Stimulated activated CD8-positive, alpha-beta memory T cell treated with anti-CD3 and anti-CD28 coated beads, Interleukin-12 subunit alpha, Interleukin-12 subunit beta, amount 100 ng/mL, for 1 hour (primary cell): ENCODE measurements around the gene COQ8B.
"Not testable (repeated sequence)": the region's sequence is repeated elsewhere in the genome, so short reads cannot be mapped to it uniquely, and the experiment has no call there.

Experiments used
- DNase-seq: peaks from one replicate; pipeline ENCODE4 v3.0.0-alpha.2; 2020; ENCODE audit warnings: low read depth

The COQ8B gene

DNA sequence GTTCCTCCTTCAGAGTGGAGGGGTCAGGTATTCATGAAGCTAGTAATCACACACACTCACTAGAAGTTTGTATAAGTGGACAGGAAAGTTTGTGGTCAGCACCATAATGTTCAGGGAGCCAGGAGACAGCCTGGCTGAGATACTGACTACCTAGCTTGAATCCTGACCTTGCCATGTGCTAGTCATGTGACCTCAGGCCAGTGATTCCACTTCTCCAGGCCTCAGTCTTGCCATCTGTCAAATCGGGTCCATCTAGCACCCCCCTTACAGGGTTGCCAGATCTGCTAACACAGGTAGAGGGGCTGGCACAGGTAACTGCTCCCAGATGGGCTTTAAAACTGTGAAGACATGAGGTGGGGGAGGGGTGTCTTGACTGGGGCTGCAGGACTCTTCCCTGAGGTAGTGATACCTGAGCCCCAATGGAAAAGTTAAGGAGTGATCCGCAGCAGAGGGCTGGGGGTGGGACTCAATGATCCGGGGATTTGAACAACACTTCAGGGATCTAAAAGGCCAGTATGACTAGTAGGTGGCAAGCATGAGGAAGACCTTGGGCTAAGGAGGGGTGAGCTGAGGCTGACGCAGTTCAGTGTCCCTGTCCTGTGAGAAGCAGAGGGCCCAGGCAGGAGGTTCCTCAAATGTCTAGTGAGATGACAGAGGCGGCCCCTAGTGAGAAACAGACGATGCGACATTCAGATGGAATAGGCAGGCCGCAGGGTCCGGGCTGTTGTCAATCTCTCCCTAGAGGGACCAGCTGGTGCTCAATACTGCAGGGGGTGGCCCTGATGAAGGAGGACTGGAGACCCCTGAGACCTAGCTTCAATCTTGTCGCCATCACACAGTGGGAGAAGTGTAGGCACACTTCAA is 25.1 kb upstream of the COQ8B start:
- DNase-seq = no peak

DNA sequence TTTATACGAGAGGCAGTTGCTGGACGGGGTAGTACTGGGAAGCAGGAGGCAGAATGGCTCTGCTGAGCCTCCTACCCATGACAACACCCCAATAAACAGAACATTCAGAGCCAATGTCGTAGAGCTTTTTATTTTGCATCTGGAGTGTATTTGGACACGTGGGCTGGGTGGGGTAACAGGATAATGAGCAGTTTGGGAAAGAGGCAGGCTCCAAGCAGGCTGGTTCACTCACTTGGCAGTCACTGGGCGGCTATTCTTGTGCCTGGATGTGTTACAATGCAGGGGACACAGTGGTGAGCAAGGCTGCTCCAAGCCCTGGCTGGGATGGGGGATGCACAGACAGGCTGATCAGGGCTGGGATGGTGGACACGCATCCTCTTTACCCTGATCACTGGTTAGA is 24.1 kb upstream of the COQ8B start:
- no peak for DNase-seq

DNA sequence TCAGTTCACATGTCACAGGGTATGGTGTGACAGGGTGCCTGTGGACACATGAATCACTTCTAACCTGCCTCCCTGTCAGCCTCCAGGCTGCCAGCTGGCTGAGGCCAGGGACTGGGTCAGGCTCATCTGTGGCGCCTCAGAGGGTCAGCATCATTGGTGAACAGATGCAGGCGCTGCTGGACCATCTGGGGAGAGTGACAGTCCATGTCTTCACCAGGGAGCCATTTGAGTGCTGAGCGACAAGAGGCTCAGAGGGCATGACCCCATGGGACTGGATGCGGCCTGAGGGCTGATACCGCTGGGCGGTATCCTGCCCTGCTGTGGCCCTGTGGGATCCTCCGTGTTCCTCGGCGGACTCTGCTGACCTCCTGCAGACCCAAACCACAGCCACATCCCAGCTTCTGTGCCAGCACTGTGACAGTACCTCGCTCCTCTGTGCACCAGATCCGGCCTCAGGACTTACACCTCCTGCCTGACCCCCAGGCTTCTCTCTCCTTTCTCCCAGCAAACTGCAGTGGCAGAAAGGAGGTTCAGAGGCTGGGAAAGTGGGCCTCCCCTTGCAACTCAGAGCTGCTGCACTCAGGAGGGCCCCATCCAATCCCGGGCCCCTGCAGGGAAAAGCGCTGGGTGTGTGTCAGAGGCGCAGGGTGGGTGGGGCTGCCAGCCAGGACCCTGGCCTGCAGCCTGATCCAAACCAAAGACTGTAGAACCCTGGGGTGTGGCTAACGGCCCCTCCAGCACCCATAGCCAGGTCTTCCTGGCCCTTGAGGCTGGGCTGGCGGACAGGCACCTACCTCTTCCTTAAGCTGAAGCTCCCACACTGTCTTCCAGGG is 23.4 kb upstream of the COQ8B start:
- no peak for DNase-seq

DNA sequence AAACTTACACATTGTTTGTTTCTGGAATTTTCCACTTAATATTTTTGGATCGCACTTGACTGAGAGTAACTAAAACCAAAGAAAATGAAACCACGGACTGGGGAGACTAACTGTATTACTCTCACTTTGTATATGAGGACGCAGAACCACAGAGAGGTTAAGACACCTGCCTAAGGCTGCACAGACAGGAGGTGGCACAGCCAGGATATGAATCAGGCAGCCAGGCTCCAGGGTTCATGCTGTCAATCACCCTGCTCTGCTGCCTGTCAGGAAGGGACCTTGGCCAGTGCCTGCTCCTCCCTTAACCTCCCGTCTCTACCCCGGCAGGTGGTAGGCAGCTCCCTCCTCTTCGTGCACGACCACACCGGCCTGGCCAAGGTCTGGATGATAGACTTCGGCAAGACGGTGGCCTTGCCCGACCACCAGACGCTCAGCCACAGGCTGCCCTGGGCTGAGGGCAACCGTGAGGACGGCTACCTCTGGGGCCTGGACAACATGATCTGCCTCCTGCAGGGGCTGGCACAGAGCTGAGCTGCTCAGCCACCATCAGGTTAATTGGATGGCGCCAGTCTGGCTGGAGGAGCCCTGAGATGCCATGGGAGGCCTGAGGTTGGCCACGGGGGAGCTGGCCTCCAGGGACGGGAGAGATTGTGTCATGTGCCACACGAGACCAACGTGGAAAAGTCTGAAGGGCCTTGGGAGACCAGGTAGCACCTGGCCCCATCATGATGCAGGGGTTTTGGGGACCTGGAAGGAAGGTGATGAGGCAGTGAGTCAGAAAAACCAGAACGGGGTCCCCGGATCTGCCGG is 22.5 kb upstream of the COQ8B start:
- no peak for DNase-seq

DNA sequence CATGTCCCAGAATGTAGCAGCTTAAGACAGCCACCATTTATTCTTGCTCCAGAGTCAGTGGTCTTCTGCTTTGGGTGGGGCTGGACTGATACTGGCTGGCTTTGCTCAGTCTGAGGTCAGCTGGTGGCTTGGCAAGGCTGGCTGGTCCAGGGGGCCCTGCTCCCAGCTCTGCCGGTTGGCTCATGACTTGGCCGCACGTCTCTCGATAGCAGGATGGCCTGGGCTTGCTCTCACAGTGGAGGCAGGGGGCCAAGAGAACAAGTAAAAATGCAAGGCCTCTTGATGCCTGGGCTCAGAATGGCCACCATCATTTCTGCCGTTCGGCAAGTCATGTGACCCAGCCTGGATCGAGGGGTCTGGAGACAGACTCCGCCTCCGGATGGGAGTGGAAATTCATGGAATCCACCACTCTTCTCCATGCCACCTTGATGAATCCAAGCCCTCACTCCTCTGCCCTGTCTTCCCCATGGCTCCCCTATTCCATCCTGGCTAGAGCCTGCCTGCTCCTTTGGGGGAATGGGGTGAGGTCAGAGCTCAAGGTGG is 20.5 kb upstream of the COQ8B start:
- DNase-seq = no peak

DNA sequence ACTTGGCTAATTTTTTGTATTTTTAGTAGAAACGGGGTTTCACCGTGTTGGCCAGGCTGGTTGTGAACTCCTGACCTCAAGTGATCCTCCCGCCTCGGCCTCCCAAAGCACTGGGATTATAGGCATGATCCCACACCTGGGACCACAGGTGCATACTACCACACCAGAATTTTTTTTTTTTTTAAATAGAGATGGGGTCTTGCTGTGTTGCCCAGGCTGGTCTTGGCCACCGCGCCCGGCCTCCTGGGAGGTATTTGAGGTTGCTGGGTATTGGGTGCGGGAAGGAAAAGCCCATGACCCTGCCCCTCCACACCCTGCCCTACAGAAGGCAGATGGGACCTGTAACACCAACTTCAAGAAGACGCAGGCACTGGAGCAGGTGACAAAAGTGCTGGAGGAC is 20.0 kb upstream of the COQ8B start:
- DNase-seq = no peak

DNA sequence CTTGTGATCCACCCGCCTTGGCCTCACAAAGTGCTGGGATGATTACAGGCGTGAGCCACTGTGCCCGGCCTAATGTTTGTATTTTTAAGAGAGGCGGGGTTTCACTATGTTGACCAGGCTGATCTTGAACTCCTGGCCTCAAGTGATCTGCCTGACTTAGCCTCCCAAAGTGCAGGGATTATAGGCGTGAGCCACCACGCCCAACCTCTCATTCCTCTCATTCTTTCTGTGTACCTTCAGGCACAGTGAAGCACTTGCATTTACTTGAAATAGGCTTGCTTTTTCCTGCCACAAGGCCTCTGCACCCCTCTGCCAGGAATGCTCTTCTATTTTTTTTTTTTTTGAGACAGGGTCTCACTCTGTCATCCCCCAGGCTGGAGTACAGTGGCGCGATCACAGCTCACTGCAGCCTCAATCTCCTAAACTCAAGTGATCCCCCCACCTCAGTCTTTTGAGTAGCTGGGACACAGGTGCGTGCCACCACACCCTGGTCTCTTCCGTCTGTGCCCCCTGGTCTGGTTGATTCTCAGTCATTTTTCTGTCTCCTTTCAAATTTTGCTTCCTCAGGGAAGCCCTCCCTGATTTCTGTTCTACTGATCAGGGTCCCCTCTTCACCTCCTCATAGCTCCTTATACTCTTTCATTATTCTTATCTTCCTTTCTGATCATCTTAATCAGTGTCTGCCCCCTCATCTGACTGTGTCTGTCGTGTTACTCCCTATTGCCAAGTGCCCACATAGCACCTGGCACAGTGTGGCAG is 18.5 kb upstream of the COQ8B start:
- DNase-seq = no peak

DNA sequence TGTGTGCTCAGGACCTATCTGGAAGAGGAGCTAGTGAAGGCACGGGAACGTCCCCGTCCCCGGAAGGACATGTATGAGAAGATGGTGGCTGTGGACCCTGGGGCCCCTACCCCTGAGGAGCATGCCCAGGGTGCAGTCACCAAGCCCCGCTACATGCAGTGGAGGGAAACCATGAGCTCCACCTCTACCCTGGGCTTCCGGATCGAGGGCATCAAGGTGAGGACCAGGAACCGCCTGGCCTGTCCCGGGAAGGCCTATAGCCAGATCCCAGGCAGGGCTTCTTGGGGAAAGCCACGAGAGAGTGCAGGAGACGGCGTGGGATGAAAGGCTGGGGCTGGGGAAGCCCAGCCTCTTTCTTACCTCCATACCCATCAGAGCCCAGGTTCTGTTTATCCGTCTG is 16.5 kb upstream of the COQ8B start:
- no peak for DNase-seq

DNA sequence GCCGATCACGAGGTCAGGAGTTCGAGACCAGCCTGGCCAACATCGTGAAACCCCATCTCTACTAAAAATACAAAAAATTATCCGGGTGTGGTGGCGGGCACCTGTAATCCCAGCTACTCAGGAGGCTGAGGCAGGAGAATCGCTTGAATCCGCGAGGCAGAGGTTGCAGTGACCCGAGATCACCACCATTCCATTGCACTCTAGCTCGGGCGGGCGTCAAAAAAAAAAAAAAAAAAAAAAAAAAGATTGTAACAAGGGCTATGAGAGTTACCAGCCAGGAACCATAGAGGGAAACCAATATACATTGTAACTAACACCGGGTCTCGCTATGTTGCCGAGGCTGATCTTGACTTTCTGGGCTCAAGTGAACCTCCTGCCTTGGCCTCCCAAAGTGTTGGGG is 15.6 kb upstream of the COQ8B start:
- DNase-seq = not testable (repeated sequence)

DNA sequence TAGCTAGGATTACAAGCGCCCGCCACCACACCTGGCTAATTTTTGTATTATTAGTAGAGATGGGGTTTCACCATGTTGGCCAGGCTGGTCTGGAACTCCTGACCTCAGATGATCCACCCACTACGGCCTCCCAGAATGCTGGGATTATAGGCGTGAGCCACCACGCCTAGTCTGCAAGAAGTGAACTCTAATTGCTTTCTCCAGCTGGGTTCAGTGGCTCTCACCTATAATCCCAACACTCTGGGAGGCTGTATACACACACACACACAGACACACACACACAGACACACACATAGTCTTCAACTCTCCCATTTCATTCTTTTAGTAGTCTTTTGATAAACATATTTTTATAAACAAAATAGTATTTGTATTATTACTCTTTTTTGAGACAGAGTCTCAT is 13.4 kb upstream of the COQ8B start:
- not testable (repeated sequence) for DNase-seq

DNA sequence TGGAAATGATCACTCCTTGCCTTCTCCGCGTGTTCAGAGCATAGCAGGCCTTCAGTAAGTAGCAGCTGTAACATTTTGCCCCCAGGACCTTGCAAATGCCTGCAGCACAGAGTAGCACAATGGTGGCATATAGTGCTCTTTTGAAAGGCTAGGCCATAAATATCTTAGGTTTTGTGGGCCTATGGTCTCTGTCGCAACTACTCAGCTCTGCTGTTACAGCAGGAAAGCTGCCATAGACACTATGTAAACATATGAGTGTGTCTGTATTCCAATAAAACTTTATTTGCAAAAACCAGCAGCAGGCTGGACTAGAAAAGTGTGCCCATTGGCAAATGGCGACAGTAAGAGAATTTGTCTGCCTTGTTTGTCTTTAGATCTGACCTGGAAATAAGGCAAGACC is 9.6 kb upstream of the COQ8B start:
- no peak for DNase-seq

DNA sequence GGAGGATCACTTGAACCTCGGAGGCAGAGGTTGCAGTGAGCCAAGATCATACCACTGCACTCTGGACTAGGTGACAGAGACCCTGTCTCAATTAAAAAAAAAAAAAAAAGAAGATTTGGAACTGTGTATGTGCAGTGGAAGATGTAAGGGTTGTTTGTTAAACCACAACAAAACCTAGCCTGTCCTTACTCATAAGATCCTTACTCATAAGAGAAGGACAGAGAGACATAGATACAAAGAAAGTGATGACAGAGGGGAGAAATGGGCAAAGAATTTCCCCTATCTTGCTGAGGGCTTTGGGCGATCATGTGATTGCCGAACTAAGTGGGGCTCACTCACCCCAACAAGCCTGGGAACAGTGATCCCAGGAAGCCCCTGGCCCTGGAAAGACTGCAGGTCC is 8.2 kb upstream of the COQ8B start:
- no peak for DNase-seq

DNA sequence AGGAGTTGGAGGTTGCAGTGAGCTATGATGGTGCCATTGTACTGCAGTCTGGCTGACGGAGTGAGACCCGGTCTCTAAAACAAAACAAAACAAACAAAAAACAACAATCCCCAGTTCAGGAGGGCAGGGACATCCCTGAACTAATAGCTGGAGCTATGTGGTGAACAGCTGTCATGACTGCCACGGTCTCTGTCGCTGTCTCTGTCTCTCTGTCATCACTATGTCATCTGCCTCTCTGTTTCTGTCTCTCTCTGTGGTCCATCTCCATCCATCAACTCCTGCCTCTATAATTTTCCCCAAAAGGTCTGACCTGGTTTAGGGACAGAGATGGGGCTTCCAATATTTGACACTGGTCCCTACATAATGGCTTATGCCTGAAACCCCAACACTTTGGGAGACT is 7.6 kb upstream of the COQ8B start:
- DNase-seq = no peak

DNA sequence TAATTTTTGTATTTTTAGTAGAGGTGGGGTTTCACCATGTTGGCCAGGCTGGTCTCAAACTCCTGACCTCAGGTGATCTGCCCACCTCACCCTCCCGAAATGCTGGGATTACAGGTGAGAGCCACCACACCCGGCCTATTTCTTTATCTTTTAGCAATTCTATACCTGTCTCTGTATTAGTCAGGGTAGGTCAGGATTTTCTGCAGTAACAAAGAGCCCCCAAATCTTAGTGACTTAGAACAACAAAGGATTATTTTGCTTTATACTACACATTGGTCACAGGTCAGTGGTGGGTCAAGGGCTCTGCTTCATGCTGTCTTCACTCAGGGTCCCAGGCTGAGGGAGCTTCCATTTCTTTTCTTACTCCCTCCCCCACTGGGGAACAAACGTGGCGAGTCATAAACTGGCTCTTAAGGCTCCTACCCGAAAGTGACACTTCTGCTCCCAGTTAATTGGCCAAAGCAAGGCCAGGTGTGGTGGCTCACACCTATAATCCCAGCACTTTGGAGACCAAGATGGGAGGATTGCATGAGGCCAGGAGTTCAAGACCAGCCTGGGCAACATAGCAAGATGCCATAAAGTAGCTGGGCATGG is 7.1 kb upstream of the COQ8B start:
- DNase-seq = no peak

DNA sequence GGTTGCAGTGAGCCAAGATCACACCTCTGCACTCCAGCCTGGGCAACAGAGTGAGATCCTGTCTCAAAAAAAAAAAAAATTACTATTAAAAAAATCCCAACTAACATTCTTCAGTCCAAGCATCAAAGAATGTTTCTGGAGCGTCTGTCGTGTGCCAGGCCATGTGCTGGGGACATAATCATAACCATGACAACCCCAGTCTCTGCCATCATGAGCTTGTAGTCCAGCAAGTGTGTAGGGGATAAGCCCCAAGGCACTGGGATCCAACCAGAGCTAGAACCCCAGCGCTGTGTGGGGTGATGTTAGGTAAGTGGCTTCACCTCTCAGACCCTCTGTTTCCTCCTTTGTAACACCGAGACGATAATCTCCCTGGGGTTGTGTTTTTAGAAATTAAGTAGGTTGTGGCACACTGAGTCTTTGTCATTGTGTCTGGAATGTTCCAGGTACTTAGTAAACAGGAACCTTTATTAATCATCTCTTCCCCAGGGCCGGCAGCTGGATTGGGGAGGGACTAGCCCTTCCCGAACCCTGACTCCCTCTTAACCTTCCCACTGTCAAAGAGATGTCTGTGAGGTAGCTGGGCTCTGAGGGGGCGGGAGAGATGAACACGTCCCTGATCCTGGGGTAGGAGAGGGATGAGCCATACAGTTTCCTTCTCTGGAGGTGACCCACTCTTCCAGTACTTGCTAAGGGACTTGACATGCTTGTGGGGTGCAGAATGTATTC is 5.4 kb upstream of the COQ8B start:
- no peak for DNase-seq

DNA sequence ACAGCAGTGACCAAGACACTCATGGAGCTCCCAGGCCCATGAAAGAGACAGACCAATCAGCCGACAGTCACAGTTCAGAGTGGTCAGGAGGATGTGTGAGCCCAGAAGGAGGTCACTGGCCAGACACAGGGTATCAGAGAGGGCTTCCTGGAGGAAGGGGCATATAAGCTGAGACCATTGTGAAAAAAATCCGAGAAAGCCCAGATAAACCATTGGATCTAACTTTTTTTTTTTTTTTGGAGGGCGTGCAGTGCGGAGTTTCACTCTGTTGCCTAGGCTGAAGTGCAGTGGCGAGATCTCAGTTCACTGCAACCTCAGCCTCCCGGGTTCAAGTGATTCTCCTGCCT is 4.4 kb upstream of the COQ8B start:
- no peak for DNase-seq

DNA sequence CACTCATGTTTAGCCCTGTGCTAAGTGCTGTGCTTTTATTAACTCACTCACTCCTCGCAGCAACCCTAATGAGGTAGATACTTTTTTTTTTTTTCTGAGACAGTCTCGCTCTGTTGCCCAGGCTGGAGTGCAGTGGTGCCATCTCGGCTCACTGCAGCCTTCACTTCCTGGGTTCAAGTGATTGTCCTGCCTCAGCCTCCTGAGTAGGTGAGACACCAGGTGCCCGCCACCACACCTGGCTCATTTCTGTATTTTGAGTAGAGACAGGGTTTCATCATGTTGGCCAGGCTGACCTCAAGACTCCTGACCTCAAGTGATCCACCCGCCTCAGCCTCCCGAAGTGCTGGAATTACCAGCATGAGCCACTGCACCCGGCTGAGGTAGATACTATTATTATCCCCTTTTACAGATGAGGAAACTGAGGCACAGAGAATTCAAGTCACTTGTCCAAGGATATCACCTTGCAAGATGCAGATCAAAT is 2.8 kb upstream of the COQ8B start:
- no peak for DNase-seq

DNA sequence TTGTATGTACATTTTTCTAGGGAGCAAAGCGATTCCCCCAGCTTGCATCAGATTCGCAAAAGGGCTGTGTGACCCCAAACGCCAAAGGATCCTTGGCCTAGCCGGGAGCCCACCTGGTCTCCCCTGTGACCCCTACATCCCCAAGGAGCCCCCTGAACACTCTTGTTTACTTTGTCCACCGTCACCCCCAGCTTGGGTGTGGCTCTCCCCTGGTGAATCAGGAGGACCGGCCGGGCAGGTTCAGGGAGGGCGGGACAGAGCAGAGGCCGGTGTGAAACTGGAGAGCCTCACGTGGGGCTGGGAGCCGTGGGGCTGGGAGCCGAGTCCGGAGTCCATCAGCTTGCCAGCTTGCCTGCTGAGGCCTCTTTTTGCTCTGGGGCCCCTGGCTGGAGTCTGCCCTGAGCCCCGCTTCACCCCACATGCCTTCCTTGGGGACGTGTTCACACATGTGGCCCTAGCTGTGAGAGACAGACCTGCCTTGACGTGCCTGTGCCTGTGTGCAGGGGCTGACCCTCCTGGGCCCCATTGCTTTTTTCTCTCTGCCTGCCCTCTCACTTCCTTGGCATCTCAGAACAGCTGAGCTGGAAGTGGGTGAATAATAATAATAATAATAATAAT is 2.2 kb upstream of the COQ8B start:
- DNase-seq = no peak

DNA sequence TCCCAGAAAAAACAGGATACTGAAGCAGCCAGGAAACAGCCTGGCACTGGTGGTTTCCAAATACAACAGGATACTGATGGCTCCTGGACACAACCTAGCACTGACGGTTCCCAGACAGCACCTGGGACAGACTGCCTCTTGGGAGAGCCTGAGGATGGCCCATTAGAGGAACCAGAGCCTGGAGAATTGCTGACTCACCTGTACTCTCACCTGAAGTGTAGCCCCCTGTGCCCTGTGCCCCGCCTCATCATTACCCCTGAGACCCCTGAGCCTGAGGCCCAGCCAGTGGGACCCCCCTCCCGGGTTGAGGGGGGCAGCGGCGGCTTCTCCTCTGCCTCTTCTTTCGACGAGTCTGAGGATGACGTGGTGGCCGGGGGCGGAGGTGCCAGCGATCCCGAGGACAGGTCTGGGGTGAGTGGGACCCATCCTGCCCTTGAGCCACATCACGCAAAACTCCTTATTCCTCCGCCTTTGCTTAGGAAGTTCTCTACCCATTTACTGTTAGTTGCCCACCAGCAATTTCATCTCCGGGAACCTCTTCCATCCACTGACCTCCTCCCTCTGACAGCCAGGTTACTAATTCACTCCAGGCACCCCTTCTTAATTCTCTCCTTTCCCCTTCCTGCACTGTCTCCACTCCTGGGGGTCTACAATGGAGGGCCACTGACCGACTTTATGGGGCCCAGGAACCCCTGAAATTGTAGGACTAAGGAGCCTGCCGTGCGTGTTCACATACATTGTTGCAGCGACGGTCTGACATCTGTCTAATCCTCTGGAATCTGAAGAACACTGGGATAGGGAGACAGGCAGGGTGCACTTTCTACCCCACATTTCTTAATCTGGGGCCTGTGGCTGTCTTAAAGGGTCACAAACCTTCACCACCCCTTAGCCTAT is 1.4 kb upstream of the COQ8B start:
- DNase-seq = no peak
